ENCODE results near the gene NINJ1. TPM values are rescaled to one million over a fixed set of nuclear protein-coding genes. Genes with fewer than 3 reads are reported as not detected.

NINJ1 gene
- total and polyA plus RNA-seq, 2 of the 8 experiments (the other 6 are each of a cell fraction or from before 2014, with no cell fraction given) = 28.2 to 65.6 TPM

- no peak for TF ChIP-seq CHD7 (IDR thresholded peaks at IDR 0.05; ENCODE audit: insufficient replicate concordance, low read length)
Measured at GRCh38 chr9:93096811-93097382, 37.2 kb downstream of the NINJ1 start (continued).

Data from H1 (cell line).